Thyroid gland (tissue), 4 donors: ENCODE results near the gene MDFI.

Source experiments
- POLR2A ChIP-seq, 2 donors: fragments of 450-650 bp; IDR thresholded peaks; one replicate each; pipeline ENCODE4 v1.6.1; 2017; ENCODE audit warnings: antibody characterized with exemption in 2 of 2, mild to moderate bottlenecking in 2 of 2, moderate library complexity in 1 of 2
- TF ChIP-seq, protein P1 (sequence below), 6 experiments: fragments of 200-600 bp in 3 of 6; fragments of 450-650 bp in 3 of 6; sonication (generic) in 3 of 6; IDR thresholded peaks; one replicate each; pipeline ENCODE4 v1.5.1; 2016 to 2019; ENCODE audit warnings: antibody characterized with exemption in 6 of 6, mild to moderate bottlenecking in 2 of 6, inconsistent platforms in 1 of 6, moderate library complexity in 1 of 6

- TF ChIP-seq, protein P1, sequence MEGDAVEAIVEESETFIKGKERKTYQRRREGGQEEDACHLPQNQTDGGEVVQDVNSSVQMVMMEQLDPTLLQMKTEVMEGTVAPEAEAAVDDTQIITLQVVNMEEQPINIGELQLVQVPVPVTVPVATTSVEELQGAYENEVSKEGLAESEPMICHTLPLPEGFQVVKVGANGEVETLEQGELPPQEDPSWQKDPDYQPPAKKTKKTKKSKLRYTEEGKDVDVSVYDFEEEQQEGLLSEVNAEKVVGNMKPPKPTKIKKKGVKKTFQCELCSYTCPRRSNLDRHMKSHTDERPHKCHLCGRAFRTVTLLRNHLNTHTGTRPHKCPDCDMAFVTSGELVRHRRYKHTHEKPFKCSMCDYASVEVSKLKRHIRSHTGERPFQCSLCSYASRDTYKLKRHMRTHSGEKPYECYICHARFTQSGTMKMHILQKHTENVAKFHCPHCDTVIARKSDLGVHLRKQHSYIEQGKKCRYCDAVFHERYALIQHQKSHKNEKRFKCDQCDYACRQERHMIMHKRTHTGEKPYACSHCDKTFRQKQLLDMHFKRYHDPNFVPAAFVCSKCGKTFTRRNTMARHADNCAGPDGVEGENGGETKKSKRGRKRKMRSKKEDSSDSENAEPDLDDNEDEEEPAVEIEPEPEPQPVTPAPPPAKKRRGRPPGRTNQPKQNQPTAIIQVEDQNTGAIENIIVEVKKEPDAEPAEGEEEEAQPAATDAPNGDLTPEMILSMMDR (IDR thresholded peaks at IDR 0.05) = no peak
- no peak for TF ChIP-seq POLR2A (IDR thresholded peaks at IDR 0.05)
Measured at GRCh38 chr6:41604006-41604405, 34.3 kb upstream of the MDFI start.
